HG02840 (cell line): ENCODE results near the gene PI16.
"Not testable (repeated sequence)": the region's sequence is repeated elsewhere in the genome, so short reads cannot be mapped to it uniquely, and the experiment has no call there.

Experiments
- ATAC-seq: cut with Tn5 transposase; IDR thresholded peaks from one replicate; pipeline ENCODE4 v1.9.1; 2021; ENCODE audit warnings: mild to moderate bottlenecking, moderate library complexity, moderate number of reproducible peaks; ENCODE audit not compliant: unreplicated experiment, low FRiP score

PI16 gene

DNA sequence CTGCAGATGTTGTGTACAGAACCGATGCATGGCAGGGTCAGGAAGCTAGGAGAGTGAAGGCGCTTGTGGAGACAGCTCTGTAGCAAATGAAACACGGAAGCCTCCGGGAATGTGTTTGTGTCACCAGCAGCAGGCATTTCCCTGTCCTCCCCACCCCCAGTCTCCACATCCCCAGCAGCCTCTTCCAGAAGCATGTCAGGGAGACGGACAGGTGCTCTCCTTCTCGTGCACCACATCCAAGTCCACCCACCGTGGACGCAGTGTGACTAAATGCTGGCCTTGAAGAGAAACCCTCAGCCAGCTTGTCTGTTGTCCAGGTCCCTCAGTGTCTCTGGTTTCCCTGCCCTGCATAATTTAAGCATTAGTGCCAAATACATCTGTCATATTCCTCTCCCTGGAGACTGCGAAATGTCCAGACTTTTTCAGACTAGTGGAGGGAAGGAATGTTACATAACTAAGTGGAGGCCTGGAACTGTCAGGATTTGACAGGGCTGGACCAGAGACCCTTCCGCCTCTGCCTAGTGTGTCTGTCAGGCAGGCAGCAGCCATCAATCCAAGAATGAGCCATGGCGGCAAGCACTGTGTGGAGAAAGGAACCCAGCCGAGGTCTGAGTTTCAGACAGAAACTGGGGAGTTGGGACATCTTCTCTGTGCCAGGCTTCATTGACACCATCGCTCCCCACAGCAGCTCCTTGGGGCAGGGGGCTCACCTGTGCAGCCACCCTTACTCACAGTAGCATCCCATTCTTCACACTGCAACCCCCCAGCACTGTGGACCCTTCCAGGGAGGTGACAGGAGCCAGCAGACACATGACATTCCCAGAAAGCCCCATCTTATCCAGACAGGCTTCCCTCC lies 26.6 kb upstream of the PI16 start:
- no peak for ATAC-seq

- ATAC-seq = no peak
These were observed 26.0 kb upstream of the PI16 start for GRCh38 chr6:36928547-36928918.

GRCh38 chr6:36929152-36929551 lies 25.4 kb upstream of the PI16 start:
- no peak for ATAC-seq

DNA sequence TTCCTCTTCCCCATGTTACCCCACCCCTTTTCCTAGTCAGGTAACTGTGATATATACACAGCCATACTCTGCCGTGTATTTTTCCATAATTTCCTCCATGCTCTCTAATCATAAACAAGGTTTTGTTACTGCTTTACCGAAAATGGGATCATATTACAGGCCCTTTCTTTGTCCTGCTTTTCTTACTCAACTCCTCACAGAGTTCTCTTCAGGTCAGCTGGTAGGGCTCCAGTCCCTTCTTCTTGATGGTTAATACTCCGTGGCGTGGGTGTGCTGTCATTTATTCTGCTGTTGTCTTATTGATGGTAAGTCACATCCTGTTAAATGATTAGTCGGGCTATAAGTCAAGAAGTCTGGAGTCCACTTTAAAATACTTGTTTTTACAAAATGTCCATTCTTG lies 24.9 kb upstream of the PI16 start:
- no peak for ATAC-seq

- no peak for ATAC-seq
These were observed 24.1 kb upstream of the PI16 start for GRCh38 chr6:36930483-36930882.

- no peak for ATAC-seq
These were observed 21.4 kb upstream of the PI16 start for GRCh38 chr6:36933102-36933501.

GRCh38 chr6:36933519-36933918 lies 21.0 kb upstream of the PI16 start:
- no peak for ATAC-seq

GRCh38 chr6:36934901-36935300 lies 19.6 kb upstream of the PI16 start:
- ATAC-seq = no peak

DNA sequence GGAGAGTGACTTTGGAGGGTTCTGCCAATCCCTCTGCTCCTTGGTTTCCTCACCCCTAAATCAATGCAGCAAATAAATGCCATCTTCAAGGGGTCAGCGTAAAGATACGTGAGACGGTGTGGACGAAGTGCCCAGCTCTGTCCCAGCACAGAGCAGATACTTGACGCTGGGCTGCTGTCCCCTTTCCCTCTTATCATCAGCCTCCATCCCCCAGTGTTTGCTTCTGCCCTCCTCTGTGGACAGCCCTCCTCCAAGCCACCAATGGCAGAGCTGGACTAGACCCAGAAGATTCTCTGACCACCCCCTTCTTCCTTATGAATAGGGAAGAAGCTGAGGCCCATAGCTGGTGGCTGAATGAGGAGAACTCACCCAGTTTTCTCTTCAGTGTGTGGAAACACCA lies 17.7 kb upstream of the PI16 start:
- ATAC-seq = no peak

- ATAC-seq = no peak
These were observed 16.6 kb upstream of the PI16 start for GRCh38 chr6:36937896-36938295.

DNA sequence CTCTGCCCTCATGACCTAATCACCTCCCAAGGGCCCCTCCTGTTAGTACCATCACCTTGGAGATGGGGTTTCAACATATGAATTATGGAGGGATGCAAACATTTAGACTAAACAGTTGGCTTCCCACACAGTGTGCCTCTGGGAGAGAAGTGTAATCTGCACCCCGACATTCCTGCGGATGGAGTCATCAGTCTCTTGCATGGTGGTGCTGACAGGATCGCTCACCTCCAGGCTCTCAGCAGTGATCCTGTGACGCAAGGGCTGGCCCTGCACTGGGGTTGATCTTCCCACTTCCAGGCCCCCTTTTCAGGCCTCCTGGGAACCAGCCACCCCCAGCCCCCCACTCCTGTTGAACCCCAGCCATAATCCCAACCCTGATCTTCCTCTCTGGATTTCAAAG lies 16.0 kb upstream of the PI16 start:
- no peak for ATAC-seq

DNA sequence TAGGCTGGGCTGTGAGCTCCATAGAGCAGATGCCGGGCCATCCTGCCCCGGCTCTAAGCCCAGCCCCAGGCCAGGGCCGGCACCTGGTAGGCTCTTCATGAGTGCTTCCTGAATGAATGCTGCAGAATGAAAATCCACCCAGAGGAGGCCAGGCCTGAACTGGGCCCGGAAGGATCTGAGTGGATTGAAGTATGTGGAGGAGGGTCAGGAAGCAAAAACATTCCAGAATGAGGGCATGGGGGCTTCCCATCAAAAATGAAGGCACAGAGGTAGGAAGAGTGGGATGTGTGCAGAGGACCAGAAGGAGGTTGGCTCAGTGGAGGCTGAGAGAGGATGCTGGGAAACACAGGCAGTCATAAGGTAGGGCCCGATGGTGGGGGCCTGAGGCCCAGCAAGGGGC lies 15.5 kb upstream of the PI16 start:
- ATAC-seq = not testable (repeated sequence)

GRCh38 chr6:36940027-36940426 lies 14.5 kb upstream of the PI16 start:
- no peak for ATAC-seq

DNA sequence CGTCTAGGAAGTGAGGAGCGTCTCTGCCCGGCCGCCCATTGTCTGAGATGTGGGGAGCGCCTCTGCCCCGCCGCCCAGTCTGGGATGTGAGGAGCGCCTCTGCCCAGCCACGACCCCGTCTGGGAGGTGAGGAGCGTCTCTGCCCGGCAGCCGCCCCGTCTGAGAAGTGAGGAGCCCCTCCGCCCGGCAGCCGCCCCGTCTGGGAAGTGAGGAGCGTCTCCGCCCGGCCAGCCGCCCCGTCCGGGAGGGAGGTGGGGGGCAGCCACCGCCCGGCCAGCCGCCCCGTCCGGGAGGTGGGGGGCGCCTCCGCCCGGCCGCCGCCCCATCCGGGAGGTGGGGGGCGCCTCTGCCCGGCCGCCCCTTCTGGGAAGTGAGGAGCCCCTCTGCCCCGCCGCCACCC lies 13.0 kb upstream of the PI16 start:
- not testable (repeated sequence) for ATAC-seq

DNA sequence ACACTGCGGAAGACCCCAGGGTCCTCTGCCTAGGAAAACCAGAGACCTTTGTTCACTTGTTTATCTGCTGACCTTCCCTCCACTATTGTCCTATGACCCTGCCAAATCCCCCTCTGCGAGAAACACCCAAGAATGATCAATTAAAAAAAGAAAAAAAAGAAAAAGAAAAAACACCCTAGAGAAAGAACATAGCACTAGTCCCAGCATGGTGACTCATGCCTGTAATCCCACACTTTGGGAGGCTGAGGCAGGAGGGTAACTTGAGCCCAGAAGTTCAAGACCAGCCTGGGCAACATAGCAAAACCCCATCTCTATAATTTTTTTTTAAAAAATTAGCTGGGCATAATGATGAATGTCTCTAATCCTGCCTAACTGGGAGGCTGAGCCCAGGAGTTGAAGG lies 12.2 kb upstream of the PI16 start:
- ATAC-seq = not testable (repeated sequence)

- ATAC-seq = no peak
These were observed 9.9 kb upstream of the PI16 start for GRCh38 chr6:36944650-36945049.

DNA sequence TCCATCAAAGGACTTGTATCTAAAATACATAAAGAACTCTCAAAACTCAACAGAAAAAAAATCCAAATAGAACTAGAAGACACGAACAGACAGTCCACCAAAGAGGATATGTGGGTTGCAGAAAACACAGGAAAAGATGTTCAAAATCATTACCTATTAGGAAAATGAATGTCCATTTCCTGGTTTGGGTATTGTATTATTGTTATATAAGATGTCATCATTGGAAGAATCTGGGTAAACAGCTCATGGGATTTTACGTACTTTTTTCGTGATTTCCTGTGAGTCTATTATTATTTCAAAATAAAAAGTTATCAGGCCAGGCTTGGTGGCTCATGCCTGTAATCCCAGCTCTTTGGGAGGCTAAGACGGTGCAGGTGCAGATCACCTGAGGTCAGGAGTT lies 9.2 kb upstream of the PI16 start:
- ATAC-seq = no peak

GRCh38 chr6:36946526-36946925 lies 8.0 kb upstream of the PI16 start:
- ATAC-seq = no peak

DNA sequence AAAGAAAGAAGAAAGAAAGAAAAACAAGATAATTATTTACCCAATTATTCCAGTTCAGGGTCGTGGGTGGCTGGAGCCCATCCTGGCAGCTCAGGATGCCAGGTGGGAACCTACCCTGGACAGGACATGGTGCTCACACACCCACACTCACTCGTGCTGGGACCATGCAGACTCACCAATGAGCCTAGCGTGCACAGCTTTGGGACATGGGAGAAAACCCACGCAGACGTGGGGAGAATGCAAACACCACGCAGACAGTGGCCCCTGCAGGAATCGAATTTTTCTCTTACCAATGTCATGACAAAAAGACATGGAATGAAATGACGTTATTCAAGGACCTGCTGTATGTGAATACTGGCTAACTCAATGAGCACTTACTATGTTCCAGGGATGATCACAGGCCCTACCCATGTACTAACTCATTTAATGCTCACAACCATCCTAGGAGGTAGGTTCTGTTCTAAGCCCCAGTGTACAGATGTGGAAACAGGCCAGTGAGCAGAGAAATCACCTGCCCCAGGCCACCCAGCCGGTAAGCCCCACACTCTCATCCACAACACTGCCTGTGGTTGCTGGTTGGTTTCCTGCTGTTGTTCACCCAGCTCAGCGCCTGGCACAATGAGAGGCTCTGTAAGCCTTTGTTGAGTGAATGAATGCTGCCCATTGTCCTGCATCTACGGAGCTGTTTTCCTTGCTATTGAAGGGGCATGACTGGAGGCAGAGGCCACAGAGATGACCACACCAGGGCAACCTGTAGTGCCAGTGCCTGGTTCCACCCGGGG lies 6.8 kb upstream of the PI16 start:
- no peak for ATAC-seq

- ATAC-seq = not testable (repeated sequence)
These were observed 5.5 kb upstream of the PI16 start for GRCh38 chr6:36949076-36949475.

- no peak for ATAC-seq
These were observed 4.9 kb upstream of the PI16 start for GRCh38 chr6:36949636-36950035.

GRCh38 chr6:36953931-36954261 lies 642 bp upstream of the PI16 start:
- no peak for ATAC-seq
